Lower lobe of right lung (tissue), 2 donors: Measurements from ENCODE around the gene PCDHA1. TPM values are rescaled to one million over a fixed set of nuclear protein-coding genes. Genes with fewer than 3 reads are reported as not detected.
"Not testable (repeated sequence)": the region's sequence is repeated elsewhere in the genome, so short reads cannot be mapped to it uniquely, and the experiment has no call there.

Experiments used
- ATAC-seq, 2 donors: fragments of 200-7000 bp; cut with Tn5 transposase; one replicate each; pipeline ENCODE4 v1.9.1; 2020 to 2022; ENCODE audit warnings: mild to moderate bottlenecking in 2 of 2, moderate library complexity in 2 of 2
- DNase-seq: peaks from one replicate; pipeline ENCODE4 v3.0.0-alpha.2; 2020
- H3K27ac ChIP-seq: fragments of 200-600 bp; one replicate; pipeline ENCODE4 v1.8.0; 2022
- H3K27me3 ChIP-seq: fragments of 200-600 bp; one replicate; pipeline ENCODE4 v1.8.0; 2022; ENCODE audit warnings: low read depth
- H3K36me3 ChIP-seq: fragments of 200-600 bp; one replicate; pipeline ENCODE4 v1.8.0; 2022; ENCODE audit warnings: mild to moderate bottlenecking
- H3K4me1 ChIP-seq: fragments of 200-600 bp; one replicate; pipeline ENCODE4 v1.8.0; 2022
- H3K4me3 ChIP-seq: fragments of 200-600 bp; one replicate; pipeline ENCODE4 v1.8.0; 2022; ENCODE audit warnings: mild to moderate bottlenecking
- H3K9me3 ChIP-seq: fragments of 200-600 bp; one replicate; pipeline ENCODE4 v1.8.0; 2022
- CTCF ChIP-seq: fragments of 200-600 bp; IDR thresholded peaks from one replicate; pipeline ENCODE4 v1.8.0; 2022; ENCODE audit warnings: antibody characterized with exemption, mild to moderate bottlenecking
- intact Hi-C: fragments of 100-400 bp; cut with DNase I; formaldehyde crosslinking; loops from one replicate; pipeline ENCODE4 v1.11.0; 2022
- total RNA-seq: library from RNA; stranded (reverse); fragmentation: NEBNext Ultra II Directional; extraction: Animal tissue kit (Norgen Biotek cat#: 25700); gene quantifications from one replicate; pipeline ENCODE4 v1.2.1, GENCODE V29; 2021
- donor health status: DM: no; HTN: yes; CAD: no; lungs with severe emphysema.

The PCDHA1 gene
- total RNA-seq, 1 donor from 2014 or later = not detected

- Histone ChIP-seq H3K9me3 (peaks cover 24% of the 10 kb centered on the region), H3K36me3 (no peaks in the 10 kb centered on the region), H3K4me3 (no peak overlapping the region), H3K4me1 (no peaks in the 10 kb centered on the region), H3K27ac (no peak overlapping the region), H3K27me3 (peaks cover 16% of the 10 kb centered on the region)
- no peak for TF ChIP-seq CTCF
- DNase-seq = no peak
- intact Hi-C loops = no loop called here
- no peak for ATAC-seq
Measured at GRCh38 chr5:140802781-140803271, 16.9 kb downstream of the PCDHA1 start.

- H3K27ac ChIP-seq = no peak within 1 kb of the TSS
- TF ChIP-seq CTCF = peak; percentile 40
- no peaks in the 10 kb centered on the region for H3K4me1 ChIP-seq
- peak within 1 kb of the TSS; percentile 42 for H3K4me3 ChIP-seq
- intact Hi-C loops = no loop called here
- no peaks in the 10 kb centered on the region for H3K36me3 ChIP-seq
- DNase-seq = no peak
- peaks cover 19% of the 10 kb centered on the region for H3K9me3 ChIP-seq
- peak; percentile 51 to 83 for ATAC-seq
- H3K27me3 ChIP-seq = peaks cover 16% of the 10 kb centered on the region
Measured at GRCh38 chr5:140806834-140807775, 21.2 kb downstream of the PCDHA1 start, which contains the start of gene PCDHA4. TSS of gene PCDHA4 (plus strand) at chr5:140807068.

- intact Hi-C loops, H3K4me1 ChIP-seq, H3K27ac ChIP-seq, ATAC-seq, DNase-seq, H3K9me3 ChIP-seq, H3K27me3 ChIP-seq, H3K4me3 ChIP-seq, H3K36me3 ChIP-seq: not testable (repeated sequence)
Measured at GRCh38 chr5:140808241-140808888, 22.4 kb downstream of the PCDHA1 start.

GRCh38 chr5:140808889-140809291 is 22.9 kb downstream of the PCDHA1 start:
- DNase-seq = peak; percentile 48

GRCh38 chr5:140821375-140822280 is 35.7 kb downstream of the PCDHA1 start, which contains the start of gene PCDHA5:
TSS of gene PCDHA5 (plus strand) at chr5:140821613.
- Histone ChIP-seq H3K36me3 (no peaks in the 10 kb centered on the region), H3K4me3 (peak within 1 kb of the TSS; percentile 16), H3K9me3 (no peaks in the 10 kb centered on the region), H3K27me3 (peaks cover 13% of the 10 kb centered on the region), H3K4me1 (no peaks in the 10 kb centered on the region), H3K27ac (no peak within 1 kb of the TSS)
- intact Hi-C loops = no loop called here
- ATAC-seq (no peak), DNase-seq (no peak)
- peak; percentile 44 for TF ChIP-seq CTCF

More at GRCh38 chr5:140808889-140809291, 22.9 kb downstream of the PCDHA1 start:
- no peak overlapping the region for H3K4me3 ChIP-seq
- peaks cover 8% of the 10 kb centered on the region for H3K27me3 ChIP-seq
- peaks cover 10% of the 10 kb centered on the region for H3K9me3 ChIP-seq
- TF ChIP-seq CTCF = no peak
- no peaks in the 10 kb centered on the region for H3K36me3 ChIP-seq
- no peak overlapping the region for H3K27ac ChIP-seq
- no peak for ATAC-seq
- no peaks in the 10 kb centered on the region for H3K4me1 ChIP-seq
- intact Hi-C loops = no loop called here
